ENCODE data around the gene GSE1. TPM values are rescaled to one million over a fixed set of nuclear protein-coding genes. Genes with fewer than 3 reads are reported as not detected.
A peak's percentile ranks its signal among the peaks of the same experiment; 100 is the strongest.

Gene GSE1
- total and polyA plus RNA-seq, 9 of the 15 experiments (the other 6 are each of a cell fraction or from before 2014, with no cell fraction given), result 12.2 to 244 (median 57.9) TPM

- TF ChIP-seq GABPB2 (CRISPR knock-in tag; conservative IDR thresholded peaks at IDR 0.05) (no peak), ZC3H8 (IDR thresholded peaks at IDR 0.05) (peak; percentile 93; the same call in 1 of the 2 replicates), PML (IDR thresholded peaks at IDR 0.05; ENCODE audit: low read length) (peak; percentile 55; the same call in 1 of the 2 replicates), ZNF717 (CRISPR knock-in tag; IDR thresholded peaks at IDR 0.05) (no peak), ZNF57 (CRISPR knock-in tag; IDR thresholded peaks at IDR 0.05) (no peak), ZNF134 (CRISPR knock-in tag; conservative IDR thresholded peaks at IDR 0.05) (no peak), SAFB2 (IDR thresholded peaks at IDR 0.05; ENCODE audit: borderline replicate concordance, low read depth, low read length, severe bottlenecking) (no peak), COPS2 (conservative IDR thresholded peaks at IDR 0.05) (no peak), SIN3B (IDR thresholded peaks at IDR 0.05; ENCODE audit: low read depth) (no peak), RFX1 (IDR thresholded peaks at IDR 0.05) (no peak), ZSCAN29 (IDR thresholded peaks at IDR 0.05) (no peak; the same call in none of the 2 replicates), PHF21A (IDR thresholded peaks at IDR 0.05; ENCODE audit: borderline replicate concordance, low read depth) (no peak), ETV6 (IDR thresholded peaks at IDR 0.05; ENCODE audit: borderline replicate concordance in 1 of 2, low read depth in 2 of 2, low read length in 1 of 2) (no peak), ETV6 (CRISPR knock-in tag; IDR thresholded peaks at IDR 0.05; ENCODE audit: borderline replicate concordance) (no peak), ZNF551 (CRISPR knock-in tag; IDR thresholded peaks at IDR 0.05) (no peak), LEF1 (IDR thresholded peaks at IDR 0.05) (0 out of 2 replicates have a peak, but pooled peaks have one; percentile 50), FOXA3 (CRISPR knock-in tag; conservative IDR thresholded peaks at IDR 0.05 in 1 of 2, IDR thresholded peaks at IDR 0.05 in 1 of 2) (no peak), ZC3H11A (IDR thresholded peaks at IDR 0.05; ENCODE audit: low read depth, low read length) (no peak), MED1 (CRISPR knock-in tag; IDR thresholded peaks at IDR 0.05; ENCODE audit: borderline replicate concordance) (no peak), MLLT1 (IDR thresholded peaks at IDR 0.05) (peak; percentile 95), ZNF274 (IDR thresholded peaks at IDR 0.05; ENCODE audit: borderline replicate concordance, low read depth, low read length) (no peak), LARP7 (IDR thresholded peaks at IDR 0.05) (peak; percentile 100), MEF2A (IDR thresholded peaks at IDR 0.05; ENCODE audit: control insufficient read depth, low read depth, low read length) (no peak), ZBTB8A (IDR thresholded peaks at IDR 0.05; ENCODE audit: partially characterized antibody) (no peak), KDM4B (IDR thresholded peaks at IDR 0.05; ENCODE audit: borderline replicate concordance in 2 of 2, low read depth in 1 of 2) (0 out of 4 replicates have a peak, but pooled peaks of 1 of the 2 experiments have one; percentile 53), RBFOX2 (IDR thresholded peaks at IDR 0.05; ENCODE audit: low read depth, low read length) (no peak)
- TF ChIP-seq, protein P1, sequence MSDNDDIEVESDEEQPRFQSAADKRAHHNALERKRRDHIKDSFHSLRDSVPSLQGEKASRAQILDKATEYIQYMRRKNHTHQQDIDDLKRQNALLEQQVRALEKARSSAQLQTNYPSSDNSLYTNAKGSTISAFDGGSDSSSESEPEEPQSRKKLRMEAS (CRISPR knock-in tag; IDR thresholded peaks at IDR 0.05), result peak; percentile 16; the same call in 1 of the 2 replicates
- TF ChIP-seq, protein P2, sequence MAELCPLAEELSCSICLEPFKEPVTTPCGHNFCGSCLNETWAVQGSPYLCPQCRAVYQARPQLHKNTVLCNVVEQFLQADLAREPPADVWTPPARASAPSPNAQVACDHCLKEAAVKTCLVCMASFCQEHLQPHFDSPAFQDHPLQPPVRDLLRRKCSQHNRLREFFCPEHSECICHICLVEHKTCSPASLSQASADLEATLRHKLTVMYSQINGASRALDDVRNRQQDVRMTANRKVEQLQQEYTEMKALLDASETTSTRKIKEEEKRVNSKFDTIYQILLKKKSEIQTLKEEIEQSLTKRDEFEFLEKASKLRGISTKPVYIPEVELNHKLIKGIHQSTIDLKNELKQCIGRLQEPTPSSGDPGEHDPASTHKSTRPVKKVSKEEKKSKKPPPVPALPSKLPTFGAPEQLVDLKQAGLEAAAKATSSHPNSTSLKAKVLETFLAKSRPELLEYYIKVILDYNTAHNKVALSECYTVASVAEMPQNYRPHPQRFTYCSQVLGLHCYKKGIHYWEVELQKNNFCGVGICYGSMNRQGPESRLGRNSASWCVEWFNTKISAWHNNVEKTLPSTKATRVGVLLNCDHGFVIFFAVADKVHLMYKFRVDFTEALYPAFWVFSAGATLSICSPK (IDR thresholded peaks at IDR 0.05; ENCODE audit: borderline replicate concordance), result peak; percentile 99
Observed at GRCh38 chr16:85571813-85572619, 41.1 kb upstream of the GSE1 start (continued).
